Activated CD4-positive, CD25-positive, alpha-beta regulatory T cell treated with anti-CD3 and anti-CD28 coated beads, Interleukin-2, amount 50 U/mL, for 72 hours (primary cell): ENCODE data around the gene OXNAD1.

Experiments used
- DNase-seq: peaks from one replicate; pipeline ENCODE4 v3.0.0; 2021

Gene OXNAD1

DNA sequence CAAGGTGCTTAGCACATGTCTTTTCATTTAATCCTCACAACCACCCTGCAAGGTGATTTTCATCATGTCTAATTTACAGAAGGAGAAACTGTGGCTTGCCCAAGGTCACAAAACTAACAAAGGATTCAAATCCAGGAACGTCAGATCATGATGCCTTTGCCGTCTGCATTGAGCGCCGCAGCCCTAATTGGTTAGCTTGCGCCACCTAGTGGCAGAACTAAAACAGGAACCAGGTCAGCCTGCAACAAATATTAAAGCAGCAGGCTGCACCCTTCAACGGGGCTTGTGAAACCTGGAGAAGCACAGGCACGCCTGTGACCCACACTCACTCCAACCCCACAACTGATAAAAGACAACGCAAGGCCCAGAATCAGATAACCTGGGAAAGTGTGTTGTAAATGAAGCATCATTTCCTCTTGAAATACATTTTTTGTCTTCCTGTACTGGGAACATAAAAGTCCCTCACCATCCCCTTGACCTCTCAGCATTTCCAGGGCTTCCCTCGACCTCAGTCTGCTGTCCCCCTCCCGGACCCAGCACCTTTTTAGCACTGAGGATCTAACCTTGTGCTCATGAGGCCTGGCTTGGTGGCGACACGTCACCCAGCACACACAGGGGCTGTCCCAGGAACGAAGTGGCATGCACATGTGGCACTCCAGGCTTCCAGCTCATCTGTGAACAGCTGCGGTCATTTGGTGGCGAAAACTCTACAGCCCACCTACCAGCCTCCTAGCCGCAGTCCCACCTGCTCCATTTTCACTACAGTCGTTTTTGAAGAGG lies 17.5 kb upstream of the OXNAD1 start:
- peak; percentile 71 for DNase-seq

DNA sequence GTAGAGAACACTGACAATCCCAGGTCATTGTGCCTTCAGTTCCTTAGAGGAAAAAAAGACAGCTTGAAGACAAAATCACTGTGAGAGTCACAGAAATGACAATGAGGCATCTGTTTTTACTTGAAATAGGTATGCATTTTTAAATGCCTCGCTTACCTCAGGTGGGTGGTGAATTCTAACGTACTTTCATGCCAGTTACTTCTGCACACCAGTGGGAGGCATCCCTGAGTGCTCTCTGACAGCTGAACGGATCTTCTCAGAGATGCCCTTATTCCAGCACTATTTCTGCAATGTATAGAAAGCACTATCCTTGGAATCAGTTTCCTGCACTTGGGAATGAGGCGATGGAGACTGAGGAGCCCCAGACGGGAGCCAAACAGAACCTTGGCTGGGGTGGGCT lies 16.5 kb upstream of the OXNAD1 start:
- DNase-seq: no peak

DNA sequence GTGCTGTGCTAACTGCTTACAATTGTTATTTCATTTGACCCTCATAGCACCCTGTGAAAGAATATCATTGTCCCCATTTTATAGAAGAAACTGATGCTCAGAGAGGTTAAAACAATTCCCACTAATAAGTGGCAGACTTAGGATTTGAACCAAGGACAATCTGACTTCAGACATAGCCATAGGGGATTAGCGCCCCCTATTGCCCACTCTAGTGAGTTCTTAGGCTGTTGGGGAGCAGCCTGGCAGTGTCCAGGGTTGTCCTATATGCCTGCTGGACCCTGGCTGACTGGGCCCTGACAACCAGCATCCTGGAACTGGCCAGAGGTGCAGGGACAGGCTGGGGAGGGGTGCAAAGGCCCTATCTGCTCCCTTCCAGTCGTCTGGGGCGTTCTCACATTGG lies 15.7 kb upstream of the OXNAD1 start:
- no peak for DNase-seq

DNA sequence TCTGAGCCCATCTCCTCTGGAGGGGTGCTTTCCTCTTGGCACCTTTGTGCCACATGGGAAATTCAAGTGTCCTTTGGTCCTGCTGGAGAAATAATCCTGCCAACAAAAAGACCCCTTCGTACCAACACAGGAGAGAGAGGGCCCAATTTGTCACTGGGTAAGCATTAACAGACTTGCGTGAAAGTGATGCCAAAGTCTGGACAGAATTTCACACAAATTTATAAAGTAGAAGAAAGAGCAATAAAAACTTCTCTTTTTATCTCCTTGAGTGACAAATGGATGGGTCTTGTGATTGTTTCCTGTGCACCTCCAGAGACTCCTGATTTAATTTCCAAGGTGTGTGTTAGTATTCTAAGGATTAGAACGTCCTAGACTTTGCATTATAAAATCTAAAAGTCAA lies 15.1 kb upstream of the OXNAD1 start:
- DNase-seq: no peak

DNA sequence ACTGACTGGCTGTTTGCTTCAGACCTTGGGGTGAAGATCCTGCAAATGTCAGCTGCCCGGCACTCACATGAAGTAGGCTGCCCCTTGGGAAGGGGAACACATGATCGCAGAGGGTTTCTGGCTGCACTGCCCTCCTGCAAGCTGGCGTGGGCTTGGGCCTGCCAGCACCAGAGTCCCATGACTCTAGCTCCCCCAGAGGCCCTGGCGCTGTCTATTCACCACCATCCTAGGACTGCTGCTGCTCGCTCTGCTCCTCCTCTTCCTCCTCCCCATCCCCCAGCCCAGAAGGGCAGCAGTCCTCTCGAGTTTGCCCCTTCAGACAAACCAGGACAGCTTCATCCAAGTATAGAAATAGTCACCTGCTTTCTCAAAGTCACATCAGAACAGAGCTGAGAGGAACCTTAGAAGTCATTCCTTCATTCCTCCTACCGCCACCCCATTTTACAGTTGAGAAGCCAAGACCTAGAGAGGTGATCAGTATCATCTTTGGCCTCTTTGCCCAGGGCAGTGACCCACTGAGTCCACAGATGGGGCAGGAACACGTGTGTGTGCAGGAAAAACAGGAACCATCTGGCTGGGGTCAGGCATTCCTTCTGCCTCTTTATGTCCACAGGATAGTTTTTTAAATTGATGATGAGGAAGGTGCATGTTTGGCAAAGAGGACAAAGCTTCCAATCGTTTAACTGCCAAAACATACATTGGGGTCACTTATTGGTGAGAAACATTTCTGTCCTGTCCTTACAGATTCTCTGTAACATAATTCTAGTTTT lies 13.5 kb upstream of the OXNAD1 start:
- no peak for DNase-seq

DNA sequence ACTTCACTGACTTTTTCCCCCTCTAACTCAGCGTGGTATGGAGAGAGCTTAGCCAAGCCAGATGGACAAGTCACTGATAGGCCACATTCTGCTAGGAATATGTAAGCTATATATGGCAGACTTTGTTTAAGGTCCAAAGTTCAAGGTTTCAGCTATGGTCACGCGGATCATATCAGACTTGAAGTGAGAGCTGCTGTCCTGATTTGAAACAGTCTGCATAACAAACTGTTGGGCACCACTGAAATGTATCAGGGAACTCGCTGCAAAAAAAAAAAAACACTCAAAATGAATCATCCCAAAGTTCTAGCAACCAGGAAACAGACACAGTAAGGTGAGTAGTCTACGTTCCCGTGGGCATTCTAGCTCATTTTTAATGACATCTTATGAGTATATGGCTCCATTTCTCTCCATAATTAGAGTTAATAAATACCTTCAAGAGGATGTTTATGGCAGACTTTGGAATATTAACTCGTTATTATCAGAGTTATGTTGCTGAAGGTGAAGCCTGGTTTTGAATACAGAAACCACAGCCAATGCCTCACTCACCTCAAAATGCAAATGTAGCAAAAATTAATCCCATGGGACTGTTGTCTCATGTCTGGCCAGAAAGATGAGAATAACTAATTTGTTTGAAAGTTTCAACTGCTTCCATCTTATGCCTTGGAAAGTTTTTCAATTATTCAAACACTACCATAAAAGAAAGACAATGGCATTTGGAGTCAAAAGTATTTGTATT lies 12.6 kb upstream of the OXNAD1 start:
- no peak for DNase-seq

DNA sequence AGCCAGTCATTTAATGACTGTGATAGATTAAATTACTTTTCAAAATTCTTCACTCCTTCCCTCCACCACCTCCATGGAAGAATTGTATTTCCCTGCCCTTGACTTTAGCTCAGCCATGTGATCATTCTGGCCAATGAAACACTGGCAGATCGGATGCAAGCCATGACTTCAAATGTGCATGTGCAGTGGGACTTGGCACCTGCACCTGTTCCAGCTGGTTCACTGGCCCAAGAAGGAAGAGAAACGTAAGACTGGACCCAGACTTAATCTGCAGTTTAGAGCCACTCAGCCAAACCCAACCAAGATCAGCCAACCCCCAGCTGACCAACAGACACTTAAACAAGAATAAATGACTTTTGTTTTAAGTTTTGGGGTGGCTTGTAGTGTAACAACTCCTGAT lies 12.0 kb upstream of the OXNAD1 start:
- DNase-seq: no peak

DNA sequence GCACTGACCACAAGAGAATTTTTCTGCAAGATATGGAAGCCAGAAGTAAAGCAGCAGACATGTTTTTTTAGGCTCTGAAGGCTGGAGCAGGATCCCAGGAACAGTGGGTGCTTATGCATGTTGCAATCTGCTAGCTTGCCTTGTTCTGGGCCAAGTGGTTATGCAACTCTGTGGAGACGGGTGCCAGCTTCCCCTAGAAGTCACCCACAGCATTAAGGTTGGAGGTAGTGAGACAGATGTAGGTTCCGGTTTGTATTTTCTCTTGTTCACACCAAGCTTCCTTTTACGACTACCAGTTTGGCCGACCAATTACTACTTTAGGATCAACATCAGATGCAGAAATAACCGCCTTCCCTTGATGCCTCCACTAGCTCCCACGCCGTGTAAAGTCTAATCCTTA lies 11.4 kb upstream of the OXNAD1 start:
- no peak for DNase-seq

DNA sequence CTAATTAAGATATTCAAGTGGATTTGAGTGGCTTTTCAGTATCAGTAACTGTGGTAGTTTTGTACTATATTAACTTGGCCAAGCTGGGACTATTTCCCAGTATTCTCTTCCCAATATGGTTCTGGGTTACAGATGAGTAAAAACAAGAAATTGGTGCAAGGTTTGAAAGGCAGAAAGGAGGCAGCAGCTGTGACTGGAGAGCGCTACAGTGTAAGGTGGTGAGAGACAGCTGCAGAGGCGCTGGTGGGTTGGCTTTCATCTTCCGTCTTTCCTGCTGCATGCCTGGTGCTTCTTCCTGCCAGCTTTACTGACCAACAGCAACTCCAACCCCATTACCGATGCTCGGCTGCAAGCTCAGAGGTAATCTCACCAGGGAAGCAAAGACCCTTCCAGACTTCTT lies 10.1 kb upstream of the OXNAD1 start:
- no peak for DNase-seq

DNA sequence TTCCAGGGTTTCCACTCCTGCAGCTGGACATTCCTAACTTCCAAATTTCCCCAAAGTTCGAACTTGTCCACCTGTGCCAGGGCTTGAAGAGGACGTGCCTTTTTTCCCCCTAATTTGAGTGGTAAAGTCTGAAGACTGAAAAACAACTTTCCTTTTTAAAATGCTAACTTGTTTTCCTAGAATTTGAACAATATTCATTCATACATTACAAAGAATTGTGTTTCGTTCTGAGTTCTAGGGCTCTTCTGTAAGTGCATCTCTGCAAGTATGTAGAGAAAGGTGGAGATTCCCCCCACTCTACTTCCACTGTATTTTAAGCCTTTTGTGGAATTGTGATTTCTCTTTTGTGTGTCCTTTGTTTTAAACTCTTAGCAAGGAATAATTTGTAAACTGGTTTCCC lies 9.7 kb upstream of the OXNAD1 start:
- no peak for DNase-seq

DNA sequence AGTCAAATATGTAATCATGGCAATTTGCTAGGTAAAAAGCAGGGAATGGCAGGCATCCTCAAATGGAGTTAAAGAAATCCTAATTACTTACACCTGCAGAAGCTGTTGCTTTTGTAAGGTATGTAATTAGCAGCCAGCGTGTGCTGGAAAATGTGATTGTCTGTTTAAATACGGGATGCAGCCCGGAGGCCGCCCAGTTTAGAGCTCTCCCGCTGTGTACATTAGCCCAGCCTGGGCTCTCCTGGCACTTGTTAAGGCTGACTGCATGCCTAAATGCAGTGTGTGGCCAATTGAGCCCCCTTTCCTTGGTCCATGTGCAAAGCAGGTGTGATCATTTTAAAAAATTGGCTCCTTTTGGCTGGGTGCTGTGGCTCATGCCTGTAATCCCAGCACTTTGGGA lies 9.3 kb upstream of the OXNAD1 start:
- DNase-seq: no peak

DNA sequence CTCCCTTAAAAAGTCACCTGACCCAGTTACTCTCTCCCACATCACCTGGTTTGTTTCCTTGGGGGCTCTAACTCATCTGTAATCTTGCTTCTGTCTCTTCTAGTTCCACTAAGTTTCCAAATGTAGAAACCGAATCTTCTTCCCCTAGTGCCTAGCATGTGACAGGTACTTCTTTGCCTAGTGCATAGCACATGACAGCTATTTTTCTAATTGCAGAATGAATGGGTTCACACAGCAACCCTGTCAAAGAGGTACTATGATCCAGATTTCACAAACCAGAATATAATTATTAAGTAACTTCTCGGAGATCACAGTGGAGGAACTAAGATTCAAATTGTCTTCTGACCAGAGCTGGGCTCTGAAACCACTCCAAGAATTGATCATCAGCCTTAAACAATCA lies 7.7 kb upstream of the OXNAD1 start:
- DNase-seq: no peak

DNA sequence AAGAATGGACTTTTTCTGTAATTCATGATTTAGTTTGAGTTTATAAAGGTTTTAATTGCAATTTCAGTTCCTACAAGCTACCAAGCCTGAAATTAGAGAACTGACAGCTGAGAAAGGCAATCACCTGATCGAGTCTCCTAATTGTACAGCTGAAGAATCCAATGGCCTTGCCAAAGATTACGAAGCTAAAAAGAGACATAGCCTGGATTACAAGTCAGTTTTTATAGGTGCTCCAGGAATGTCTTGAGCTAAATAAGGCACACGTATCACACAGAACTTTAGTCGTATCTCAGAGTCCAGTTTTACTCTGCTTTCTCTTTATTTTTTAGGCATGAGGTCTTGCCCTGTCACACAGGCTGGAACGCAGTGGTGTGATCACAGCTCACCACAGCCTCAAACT lies 6.8 kb upstream of the OXNAD1 start:
- no peak for DNase-seq

DNA sequence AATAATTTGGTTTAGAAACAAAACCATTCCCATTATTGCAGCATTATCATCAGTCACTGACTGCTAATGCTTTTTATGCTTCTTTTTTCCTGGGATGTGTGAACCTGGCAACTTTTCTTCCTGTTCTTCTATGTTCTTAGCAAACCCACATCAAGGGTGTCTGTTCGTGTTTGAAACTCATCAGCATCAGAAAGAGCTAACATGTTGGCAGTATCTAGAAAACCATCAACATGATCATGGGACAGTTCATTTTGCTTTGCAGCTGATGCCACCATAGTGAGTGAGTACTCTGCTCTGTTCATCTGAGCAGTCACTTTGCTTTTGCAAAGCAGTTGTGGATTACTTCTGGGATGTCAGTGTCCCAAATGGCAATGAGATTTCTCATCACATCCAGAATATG lies 6.1 kb upstream of the OXNAD1 start:
- DNase-seq: no peak

DNA sequence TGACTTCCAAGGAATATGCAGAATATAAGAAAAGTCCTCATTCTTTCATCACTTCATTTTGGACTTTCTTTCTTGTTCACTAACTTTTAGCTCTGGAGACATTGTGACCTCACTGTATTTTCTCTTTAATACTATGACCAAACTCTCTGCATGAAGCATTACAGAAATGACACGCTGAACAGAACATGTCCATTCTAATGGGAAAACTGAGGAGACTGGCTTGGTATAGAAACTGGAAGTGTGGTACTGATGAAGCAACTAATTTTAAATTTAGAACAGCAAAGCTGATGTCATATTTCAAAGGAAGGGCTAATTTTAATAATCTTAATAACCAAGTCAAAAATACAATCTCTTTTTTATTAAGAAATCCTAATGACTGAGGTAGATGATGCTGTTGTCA lies 5.0 kb upstream of the OXNAD1 start:
- DNase-seq: no peak

DNA sequence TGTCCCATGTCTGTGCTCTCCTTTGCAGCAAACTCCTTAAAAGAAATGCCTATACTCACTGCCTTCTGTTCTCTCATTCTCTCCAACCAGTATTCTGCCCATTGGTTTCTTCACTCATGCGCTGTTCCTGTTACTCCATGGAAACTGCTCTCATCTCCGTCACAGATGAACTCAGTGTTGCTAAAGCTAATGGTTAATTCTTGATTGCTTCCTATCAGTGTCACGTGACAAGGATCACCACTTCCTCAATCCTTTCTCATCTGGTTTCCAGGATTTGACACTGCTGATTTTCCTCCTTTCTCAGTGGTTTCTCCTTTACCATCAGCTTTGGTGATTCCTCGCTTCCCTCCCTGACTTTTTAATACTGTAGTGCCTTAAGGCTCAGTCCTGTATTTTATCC lies 2.8 kb upstream of the OXNAD1 start:
- no peak for DNase-seq

DNA sequence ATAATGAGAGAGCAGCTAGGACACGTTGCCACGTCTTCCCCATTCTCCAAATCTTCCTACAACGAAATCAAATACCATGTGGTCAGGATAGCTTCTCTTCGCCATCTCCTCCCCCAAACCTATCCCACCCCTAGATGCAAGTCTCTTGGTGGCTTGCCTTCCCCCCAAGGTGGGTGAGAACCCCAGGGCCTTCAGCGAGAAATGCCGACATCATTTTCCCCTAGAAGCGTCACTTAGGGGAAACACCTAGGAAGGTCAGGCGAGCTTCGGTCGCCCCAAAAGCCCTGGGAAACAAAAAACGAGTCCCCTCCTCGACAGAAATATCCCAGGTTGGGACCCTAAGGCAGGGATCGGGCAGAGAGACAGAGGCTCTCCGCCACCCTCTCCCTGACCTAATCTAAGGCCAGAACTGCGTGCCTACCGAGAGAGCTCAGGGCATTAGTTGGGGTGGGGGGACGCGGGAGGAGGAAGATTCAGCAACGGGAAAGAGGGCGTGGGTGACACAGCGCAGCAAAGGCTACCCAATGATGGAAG lies 771 bp upstream of the OXNAD1 start:
- DNase-seq: no peak

DNA sequence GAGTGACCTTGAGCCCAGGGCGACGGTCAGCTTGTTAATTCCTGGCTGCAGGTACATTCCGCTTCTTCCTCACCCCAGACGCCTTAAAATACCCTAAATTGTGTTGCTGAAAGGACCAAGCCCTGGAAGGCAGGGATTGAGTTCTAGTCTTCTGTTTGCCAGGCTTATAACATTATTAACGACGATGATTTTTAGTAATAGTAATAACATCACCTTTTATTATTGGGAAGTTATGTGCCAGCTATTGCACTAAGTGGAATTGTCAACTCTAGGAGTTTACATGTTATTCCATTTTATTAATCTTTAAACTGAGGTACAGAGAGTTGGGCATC lies 409 bp downstream of the OXNAD1 start:
- DNase-seq: no peak

DNA sequence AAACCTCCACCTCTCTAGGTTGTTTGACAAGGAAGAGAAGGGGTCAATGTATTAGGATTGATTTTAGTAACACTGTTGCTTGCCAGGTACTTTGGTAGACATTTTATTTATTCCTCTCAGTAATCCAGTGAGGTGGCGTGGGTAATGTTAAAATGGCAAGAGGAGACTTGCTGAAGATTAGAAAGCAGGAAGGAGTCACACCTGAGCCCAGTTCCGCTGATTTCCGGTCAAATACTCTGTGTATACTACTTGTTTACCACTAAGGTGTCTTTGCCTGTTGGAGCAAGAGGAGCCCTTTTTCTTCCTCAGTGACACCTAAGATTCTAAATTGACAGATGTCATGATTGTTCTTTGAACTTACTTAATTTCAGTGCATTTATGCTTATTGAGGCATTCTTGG lies 1.7 kb downstream of the OXNAD1 start:
- no peak for DNase-seq

DNA sequence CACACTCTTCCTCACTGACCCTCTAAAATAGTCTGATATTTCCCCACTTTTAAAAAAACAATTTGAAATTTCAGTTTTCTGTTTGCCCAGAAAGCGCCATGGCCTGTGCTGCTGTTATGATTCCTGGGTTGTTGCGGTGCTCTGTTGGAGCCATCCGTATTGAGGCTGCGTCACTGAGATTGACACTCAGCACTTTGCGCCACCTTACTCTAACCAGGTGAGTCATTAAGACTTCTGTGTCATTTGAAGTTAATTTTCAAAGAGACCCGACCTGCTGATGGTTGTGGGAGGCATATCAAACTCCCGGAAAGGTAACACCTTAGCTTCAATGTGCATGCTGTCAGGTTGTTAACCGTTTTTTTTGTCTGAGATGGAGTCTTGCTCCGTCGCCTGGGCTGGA lies 5.8 kb downstream of the OXNAD1 start:
- no peak for DNase-seq

DNA sequence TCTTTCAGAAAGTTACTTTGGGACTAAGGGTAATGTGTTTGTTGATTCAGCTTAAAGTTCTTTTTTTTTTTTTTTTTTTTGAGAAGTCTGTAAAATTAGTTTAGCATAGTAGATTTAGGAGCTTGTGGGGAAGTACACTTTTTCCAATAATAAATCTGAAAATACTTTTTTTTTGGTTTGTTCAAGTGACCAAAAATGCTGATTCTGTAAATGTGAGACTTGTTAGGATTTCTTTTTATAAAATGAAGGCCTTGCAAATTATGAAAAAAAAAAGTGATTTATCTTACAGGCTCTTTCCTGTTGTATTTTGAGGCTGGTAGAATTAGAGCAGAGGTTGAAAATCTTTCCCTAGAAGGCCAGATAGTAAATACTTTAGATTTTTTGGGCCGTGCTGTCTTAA lies 7.6 kb downstream of the OXNAD1 start:
- DNase-seq: no peak

DNA sequence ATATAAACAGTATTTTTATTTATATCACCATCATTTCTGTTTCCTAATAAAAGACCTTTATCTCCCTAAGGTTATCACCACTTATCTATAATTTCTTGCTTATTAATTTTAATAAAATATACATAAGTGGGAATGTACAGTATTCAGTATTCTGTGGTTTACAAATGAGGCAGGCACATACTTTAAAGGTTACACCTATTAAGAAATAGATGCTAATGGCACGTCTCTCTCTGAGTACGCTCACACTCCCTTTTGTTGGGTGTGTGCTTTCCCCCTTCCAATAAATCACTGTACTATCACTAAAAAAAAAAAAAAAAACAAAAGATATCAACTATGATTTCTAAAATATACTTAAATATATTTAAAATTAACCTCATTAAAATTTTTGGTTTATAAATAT lies 8.9 kb downstream of the OXNAD1 start:
- DNase-seq: no peak

DNA sequence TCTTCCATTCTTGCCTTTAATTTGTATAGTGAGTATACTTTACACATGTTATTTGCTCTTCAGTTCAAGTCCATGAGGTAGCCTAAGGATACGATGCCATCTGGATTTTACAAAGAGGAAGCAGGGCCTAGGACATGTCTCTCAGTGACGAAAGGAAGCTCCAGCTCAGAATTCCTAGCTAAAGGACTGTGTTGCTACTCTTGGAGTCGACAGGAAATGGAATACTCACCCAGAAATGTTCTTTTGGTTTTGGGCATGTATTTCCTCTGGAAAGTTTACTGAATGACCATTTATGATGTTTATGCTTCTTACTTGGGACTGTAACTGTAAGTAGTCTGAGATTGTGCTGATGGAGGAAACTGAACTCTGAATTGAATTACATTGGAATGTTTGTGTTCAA lies 12.5 kb downstream of the OXNAD1 start:
- no peak for DNase-seq
